Kidney epithelial cell (primary cell): ENCODE results near the gene NME9. TPM values are rescaled to one million over a fixed set of nuclear protein-coding genes. Genes with fewer than 3 reads are reported as not detected.

ENCODE experiments used
- DNase-seq: peaks from one replicate; pipeline ENCODE4 v3.0.0-alpha.2; 2010; ENCODE audit warnings: low read depth
- H3K27me3 ChIP-seq: 2 replicates; pipeline ENCODE4 v1.6.0; 2011; ENCODE audit warnings: low read length; ENCODE audit not compliant: control insufficient read depth, insufficient read depth
- H3K36me3 ChIP-seq: 2 replicates; pipeline ENCODE4 v1.5.1; 2011; ENCODE audit warnings: low read length; ENCODE audit not compliant: control insufficient read depth, insufficient read depth
- H3K4me3 ChIP-seq: 2 replicates; pipeline ENCODE4 v1.5.1; 2011; ENCODE audit warnings: low read depth, mild to moderate bottlenecking, control low read depth, low read length
- total RNA-seq: library from RNA; depleted of rRNA; stranded (reverse); fragments of >200 nt; gene quantifications from 2 replicates; pipeline ENCODE4 v1.2.3, GENCODE V29; 2015
- TF ChIP-seq, protein P1 (sequence below): IDR thresholded peaks from 2 replicates; pipeline ENCODE4 v1.5.1; 2011; ENCODE audit warnings: mild to moderate bottlenecking, moderate library complexity, low read length, control low read depth, inconsistent platforms; ENCODE audit not compliant: insufficient read depth, poor library complexity, severe bottlenecking

The NME9 gene
- total RNA-seq, 1 donor from 2014 or later, result not detected

DNA sequence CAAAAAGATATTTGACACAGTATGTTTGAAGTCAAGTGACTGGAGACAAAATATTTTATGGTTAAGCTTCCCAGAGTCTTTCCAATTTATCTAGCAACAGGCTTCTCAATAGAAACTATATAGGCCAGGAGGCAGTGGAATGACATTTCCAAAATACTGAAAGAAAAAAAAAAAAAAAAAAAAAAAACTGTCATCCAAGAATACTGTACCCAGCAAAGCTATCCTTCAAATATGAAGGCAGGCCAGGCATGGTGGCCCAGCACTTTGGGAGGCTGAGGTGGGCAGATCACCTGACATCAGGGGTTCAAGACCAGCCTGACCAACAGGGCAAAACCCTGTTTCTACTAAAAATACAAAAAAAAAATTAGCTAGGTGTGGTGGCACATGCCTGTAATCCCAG lies 20.9 kb downstream of the NME9 start:
- TF ChIP-seq, protein P1, sequence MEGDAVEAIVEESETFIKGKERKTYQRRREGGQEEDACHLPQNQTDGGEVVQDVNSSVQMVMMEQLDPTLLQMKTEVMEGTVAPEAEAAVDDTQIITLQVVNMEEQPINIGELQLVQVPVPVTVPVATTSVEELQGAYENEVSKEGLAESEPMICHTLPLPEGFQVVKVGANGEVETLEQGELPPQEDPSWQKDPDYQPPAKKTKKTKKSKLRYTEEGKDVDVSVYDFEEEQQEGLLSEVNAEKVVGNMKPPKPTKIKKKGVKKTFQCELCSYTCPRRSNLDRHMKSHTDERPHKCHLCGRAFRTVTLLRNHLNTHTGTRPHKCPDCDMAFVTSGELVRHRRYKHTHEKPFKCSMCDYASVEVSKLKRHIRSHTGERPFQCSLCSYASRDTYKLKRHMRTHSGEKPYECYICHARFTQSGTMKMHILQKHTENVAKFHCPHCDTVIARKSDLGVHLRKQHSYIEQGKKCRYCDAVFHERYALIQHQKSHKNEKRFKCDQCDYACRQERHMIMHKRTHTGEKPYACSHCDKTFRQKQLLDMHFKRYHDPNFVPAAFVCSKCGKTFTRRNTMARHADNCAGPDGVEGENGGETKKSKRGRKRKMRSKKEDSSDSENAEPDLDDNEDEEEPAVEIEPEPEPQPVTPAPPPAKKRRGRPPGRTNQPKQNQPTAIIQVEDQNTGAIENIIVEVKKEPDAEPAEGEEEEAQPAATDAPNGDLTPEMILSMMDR, result no peak
- DNase-seq, result no peak
- H3K27me3 ChIP-seq, result no peaks in the 10 kb centered on the region
- H3K36me3 ChIP-seq, result no peaks in the 10 kb centered on the region
- H3K4me3 ChIP-seq, result no peak overlapping the region

GRCh38 chr3:138307899-138308298 lies 21.8 kb downstream of the NME9 start:
- TF ChIP-seq, protein P1, result no peak

GRCh38 chr3:138303474-138303873 lies 26.2 kb downstream of the NME9 start:
- TF ChIP-seq, protein P1, result no peak

More at GRCh38 chr3:138307899-138308298, 21.8 kb downstream of the NME9 start:
- Histone ChIP-seq H3K36me3 (no peaks in the 10 kb centered on the region), H3K27me3 (no peaks in the 10 kb centered on the region), H3K4me3 (no peak overlapping the region)
- no peak for DNase-seq

GRCh38 chr3:138300647-138301046 lies 29.0 kb downstream of the NME9 start:
- no peak for DNase-seq
- H3K27me3 ChIP-seq, result no peaks in the 10 kb centered on the region

More at GRCh38 chr3:138303474-138303873, 26.2 kb downstream of the NME9 start:
- H3K27me3 ChIP-seq, result no peaks in the 10 kb centered on the region
- H3K36me3 ChIP-seq, result no peaks in the 10 kb centered on the region
- no peak for DNase-seq
- H3K4me3 ChIP-seq, result no peak overlapping the region

GRCh38 chr3:138297876-138298275 lies 31.8 kb downstream of the NME9 start:
- no peaks in the 10 kb centered on the region for H3K36me3 ChIP-seq

More at GRCh38 chr3:138300647-138301046, 29.0 kb downstream of the NME9 start:
- no peaks in the 10 kb centered on the region for H3K36me3 ChIP-seq
- H3K4me3 ChIP-seq, result no peak overlapping the region
- TF ChIP-seq, protein P1, result no peak

GRCh38 chr3:138297059-138297607 lies 32.5 kb downstream of the NME9 start:
- H3K36me3 ChIP-seq, result no peaks in the 10 kb centered on the region
- no peak overlapping the region for H3K4me3 ChIP-seq
- DNase-seq, result no peak
- TF ChIP-seq, protein P1, result no peak
- no peaks in the 10 kb centered on the region for H3K27me3 ChIP-seq

More at GRCh38 chr3:138297876-138298275, 31.8 kb downstream of the NME9 start:
- no peak for DNase-seq
- TF ChIP-seq, protein P1, result no peak
- Histone ChIP-seq H3K4me3 (no peak overlapping the region), H3K27me3 (no peaks in the 10 kb centered on the region)
